Non-pigmented ciliary epithelial cell (primary cell): ENCODE results near the gene PATE4.

ENCODE experiments used
- DNase-seq: peaks from one replicate; pipeline ENCODE4 v3.0.0-alpha.2; 2010; ENCODE audit warnings: low read depth

PATE4 gene

GRCh38 chr11:125887373-125888324 lies 54.5 kb downstream of the PATE4 start, which contains the start of gene HYLS1:
TSS of gene HYLS1 (plus strand) at chr11:125887668. CDS start at chr11:125899369, 11,701 bp downstream.
- peak; percentile 85 for DNase-seq
